ENCODE data around the gene PRR5L.

GRCh38 chr11:36463781-36464180 is 167.7 kb downstream of the PRR5L start:
- TF ChIP-seq CTCF (IDR thresholded peaks at IDR 0.05) (no peak), EZH2 (IDR thresholded peaks at IDR 0.05; ENCODE audit: borderline replicate concordance, insufficient read depth, low read depth, low read length, poor library complexity, severe bottlenecking) (no peak)
